Activated CD4-positive, CD25-positive, alpha-beta regulatory T cell treated with anti-CD3 and anti-CD28 coated beads, Interleukin-2, amount 50 U/mL, for 72 hours (primary cell): Measurements from ENCODE around the gene RNF212.

ENCODE experiments used
- DNase-seq: peaks from one replicate; pipeline ENCODE4 v3.0.0; 2021

The RNF212 gene

GRCh38 chr4:1112821-1113182, 562 bp downstream of the RNF212 start:
- DNase-seq: no peak

GRCh38 chr4:1112174-1112820, 1.1 kb downstream of the RNF212 start:
- no peak for DNase-seq

- no peak for DNase-seq
Observed at GRCh38 chr4:1111259-1111809, 2.0 kb downstream of the RNF212 start.

DNA sequence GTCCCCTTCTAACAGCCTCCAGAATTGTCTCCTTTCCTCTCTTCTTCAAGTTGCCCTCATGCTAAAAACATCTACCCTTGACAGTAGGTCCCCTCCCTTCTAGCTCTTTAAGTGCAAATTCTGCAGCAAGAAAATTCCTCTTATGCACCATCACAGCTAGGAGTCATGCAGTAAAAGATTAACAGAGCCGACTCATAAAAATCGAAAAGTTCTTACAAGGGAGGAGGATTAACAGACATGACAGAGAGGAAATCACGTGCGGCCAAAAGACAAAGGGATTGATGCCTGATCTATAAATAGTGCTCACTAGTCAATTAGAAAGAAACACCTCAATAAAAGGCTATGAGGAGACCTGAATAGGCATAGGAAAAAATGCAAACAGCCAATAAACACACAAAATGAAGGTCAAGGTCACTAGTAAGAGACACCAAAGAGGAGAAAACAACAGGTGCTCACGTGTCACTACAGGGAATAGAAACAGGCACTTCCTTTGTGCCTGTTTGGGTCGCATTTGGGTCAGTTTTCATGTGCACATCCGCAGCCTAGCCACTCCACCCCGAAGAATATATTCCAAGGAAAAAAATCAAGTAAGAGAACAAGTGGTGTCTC, 3.4 kb downstream of the RNF212 start:
- no peak for DNase-seq

GRCh38 chr4:1109333-1109732, 4.0 kb downstream of the RNF212 start:
- no peak for DNase-seq

DNA sequence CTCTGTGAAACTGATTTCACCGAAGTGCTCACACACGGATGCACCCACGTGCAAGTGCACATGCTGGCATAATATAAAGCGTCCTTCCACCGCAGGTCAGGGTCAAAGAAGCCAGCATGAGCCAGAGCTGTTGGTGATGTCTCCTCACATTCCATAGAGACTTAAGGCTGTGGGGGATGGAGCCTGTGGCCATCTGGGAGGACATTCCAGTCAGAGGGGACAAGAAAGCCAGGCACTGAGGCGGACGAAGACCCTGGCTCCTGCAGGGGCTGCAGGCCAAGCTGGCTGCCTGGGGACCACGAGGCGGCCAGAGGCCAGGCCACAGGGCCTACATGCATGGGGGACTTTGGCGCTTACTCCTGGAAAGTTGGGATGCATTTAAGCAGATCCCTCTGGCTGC, 7.7 kb downstream of the RNF212 start:
- no peak for DNase-seq

- no peak for DNase-seq
Observed at GRCh38 chr4:1105067-1105466, 8.3 kb downstream of the RNF212 start.

DNA sequence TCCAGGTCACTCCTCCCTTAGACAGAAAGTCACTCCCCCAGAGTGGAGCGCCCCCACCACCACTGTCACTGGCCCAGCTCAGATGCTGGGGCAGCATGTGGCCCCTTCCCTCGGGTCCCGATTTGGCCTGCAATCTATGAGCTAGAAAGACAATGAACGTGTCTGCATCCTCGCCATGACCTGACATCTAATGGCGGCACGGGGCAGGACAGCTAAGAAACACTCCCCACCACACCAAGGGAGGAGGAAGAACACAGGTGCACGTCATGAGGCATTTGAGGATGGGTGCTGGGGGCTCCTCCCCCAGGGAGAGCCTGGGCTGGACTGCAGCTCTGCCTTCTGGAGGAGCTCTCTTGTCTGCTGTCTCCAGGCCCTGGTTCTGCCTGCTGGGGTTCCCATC, 8.7 kb downstream of the RNF212 start:
- no peak for DNase-seq

GRCh38 chr4:1099684-1100335, 13.6 kb downstream of the RNF212 start:
- no peak for DNase-seq

DNA sequence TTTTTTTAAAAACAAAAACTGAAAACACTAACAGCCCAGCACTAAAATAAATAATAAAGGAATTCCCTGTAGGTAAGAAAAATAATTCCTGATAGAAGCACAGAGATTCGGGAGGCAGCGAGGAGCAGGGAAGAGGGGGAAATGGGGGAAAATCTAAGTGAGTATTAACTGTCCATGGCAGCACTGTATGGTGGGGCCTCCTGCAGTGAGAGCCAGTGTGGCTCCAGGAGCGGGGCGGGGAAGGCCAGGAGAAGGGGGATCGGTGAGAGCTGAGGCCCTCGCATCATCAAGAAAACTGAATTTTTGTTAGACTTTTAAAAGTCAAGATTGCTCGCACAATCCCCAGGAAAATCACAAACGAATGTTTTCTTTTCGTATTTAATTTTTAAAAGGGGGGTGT, 14.1 kb downstream of the RNF212 start:
- DNase-seq: no peak

- DNase-seq: no peak
Observed at GRCh38 chr4:1098311-1098925, 14.9 kb downstream of the RNF212 start.

DNA sequence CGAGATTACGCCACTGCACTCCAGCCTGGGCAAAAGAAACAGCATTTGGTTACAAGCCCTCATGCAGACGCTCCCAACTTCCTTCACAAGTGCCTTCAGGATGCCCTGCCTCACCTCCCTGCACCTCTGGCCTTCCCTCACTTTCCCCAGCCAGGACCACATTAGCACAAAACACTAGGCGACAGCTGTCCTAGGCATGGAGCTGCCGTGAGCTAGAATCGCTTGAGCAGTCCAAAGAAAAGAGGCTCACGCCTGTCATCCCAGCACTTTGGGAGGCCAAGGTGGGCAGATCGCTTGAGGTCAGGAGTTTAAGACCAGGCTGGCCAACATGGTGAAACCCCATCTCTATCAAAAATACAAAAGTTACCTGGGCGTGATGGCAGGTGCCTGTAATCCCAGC, 15.8 kb downstream of the RNF212 start:
- DNase-seq: no peak

- DNase-seq: no peak
Observed at GRCh38 chr4:1096841-1097240, 16.5 kb downstream of the RNF212 start.

GRCh38 chr4:1094336-1094690, 19.1 kb downstream of the RNF212 start:
- DNase-seq: no peak

- DNase-seq: no peak
Observed at GRCh38 chr4:1093391-1094335, 19.7 kb downstream of the RNF212 start.

DNA sequence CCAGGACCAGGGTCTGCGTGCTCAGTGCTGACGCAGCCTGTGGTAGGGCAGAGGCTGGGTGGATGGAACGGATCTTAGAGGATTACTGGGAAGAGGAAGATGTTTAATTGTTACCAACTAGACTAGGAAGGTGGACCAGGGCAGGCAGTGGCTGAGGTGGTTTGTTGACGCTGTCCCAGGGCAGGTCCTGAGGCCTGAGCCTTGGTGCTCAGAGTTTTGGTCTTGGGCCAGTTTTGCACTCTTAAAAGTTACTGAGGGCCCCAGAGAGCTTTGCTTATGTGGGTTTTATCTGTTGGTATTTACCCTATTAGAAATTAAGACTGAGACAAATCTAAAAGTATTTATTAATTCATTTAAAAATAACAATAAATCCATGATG, 20.4 kb downstream of the RNF212 start:
- no peak for DNase-seq

DNA sequence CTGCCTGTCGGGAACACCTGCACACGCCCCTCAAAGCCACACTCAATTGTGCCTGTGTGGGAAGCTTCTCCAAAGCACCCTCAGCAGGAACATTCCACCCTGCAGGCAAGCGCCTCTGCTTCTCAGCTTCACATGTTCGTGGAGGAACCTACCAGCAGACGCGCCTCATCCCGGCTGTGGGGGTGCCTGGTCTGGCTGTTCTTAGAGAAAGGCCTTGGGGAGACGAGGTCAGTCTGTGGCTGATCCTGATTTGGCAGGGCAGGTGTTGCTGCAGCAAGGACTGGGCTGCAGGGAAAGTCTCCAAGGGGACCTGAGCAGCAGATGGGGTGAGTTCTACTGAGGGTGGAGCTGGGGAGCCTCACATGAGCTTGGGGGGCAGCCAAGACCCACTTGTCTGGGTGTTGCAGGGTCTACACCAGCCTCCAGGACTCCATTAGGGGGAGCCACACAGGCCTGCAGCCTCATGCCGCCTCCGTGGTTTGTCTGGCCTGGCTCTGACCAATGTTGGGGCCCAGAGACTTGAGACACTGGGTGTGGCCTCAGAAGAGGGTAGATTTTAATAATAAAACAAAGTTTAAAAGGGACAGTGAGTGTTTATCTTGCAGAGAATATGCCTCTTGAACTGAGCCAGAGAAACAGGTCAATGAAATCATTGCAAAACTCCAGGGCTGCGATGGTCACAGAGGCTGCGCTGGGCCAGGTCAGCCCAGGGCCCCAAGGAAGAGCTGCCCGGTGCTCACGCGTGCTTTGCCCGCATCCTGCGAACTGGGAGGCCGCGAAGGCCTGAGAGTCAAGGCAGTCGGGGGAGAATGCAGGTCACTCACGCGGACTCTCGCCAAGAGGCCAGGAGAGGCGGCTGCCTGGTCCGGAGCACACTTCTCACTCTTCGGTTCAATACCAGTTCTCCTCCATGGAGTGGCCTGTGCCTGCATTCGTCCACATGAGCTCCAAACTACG, 21.1 kb downstream of the RNF212 start:
- DNase-seq: no peak

DNA sequence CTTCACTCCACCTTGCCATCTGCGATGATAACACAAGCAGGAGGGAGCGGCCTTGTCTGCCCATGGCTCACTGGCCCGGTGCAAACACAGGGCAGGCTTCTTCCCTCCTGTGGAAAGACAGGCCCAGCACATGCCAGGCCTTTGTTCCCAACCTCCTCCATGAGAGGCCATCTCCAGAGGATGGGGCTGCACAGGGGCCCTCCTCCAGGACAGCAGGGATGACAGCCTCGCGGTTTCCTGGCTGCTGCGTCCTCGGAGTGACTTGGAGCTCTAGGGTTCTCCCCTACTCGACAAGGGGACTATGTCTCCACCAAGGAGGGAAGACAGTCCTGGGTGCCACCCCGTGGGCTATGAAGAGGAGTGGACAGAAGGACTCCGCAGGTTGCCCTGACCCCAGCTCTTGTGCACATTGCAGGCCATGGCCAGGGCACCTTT, 21.8 kb downstream of the RNF212 start:
- no peak for DNase-seq

- no peak for DNase-seq
Observed at GRCh38 chr4:1090465-1091440, 22.6 kb downstream of the RNF212 start.

DNA sequence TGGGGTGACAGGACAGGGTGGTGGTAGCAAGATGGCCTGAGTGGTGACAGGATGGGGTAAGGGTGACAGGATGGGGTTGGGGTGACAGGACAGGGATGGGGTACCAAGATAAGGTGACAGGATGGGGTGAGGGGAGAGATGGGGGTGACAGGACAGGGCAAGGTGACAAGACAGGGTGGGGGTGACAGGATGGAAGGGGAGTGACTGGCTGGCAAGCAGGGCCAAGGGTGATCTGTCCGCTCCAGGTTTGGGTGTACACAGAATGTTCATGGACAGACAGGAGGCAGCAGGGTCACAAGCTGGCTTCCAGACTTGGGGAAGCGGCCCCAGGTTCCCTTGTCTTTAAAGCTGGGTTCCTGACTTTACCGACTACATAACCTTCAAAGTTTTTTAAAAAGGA, 23.3 kb downstream of the RNF212 start:
- no peak for DNase-seq
